WTC11 (cell line): ENCODE data around the gene UQCRC2.

ENCODE experiments used
- ATF1 ChIP-seq: sonication (generic); formaldehyde crosslinking; IDR thresholded peaks from 2 replicates; pipeline ENCODE4 v1.8.1; 2023; ENCODE audit warnings: mild to moderate bottlenecking, moderate library complexity, missing genetic modification reagents
- CTCF ChIP-seq: fragments of 200-600 bp; IDR thresholded peaks from 2 replicates; pipeline ENCODE4 v1.8.0; 2022; ENCODE audit warnings: antibody characterized with exemption
- FOXP1 ChIP-seq: sonication (generic); formaldehyde crosslinking; IDR thresholded peaks from 2 replicates; pipeline ENCODE4 v1.8.0; 2022; ENCODE audit warnings: missing genetic modification reagents, mild to moderate bottlenecking, moderate library complexity, borderline replicate concordance
- JUN ChIP-seq: sonication (generic); formaldehyde crosslinking; IDR thresholded peaks from 2 replicates; pipeline ENCODE4 v1.8.0; 2023; ENCODE audit warnings: mild to moderate bottlenecking, missing genetic modification reagents
- MXD4 ChIP-seq: fragments of 250-450 bp; sonication (Bioruptor Pico); IDR thresholded peaks from 2 replicates; pipeline ENCODE4 v1.8.0; 2021; ENCODE audit warnings: mild to moderate bottlenecking, moderate library complexity, borderline replicate concordance
- SMAD3 ChIP-seq: sonication (generic); formaldehyde crosslinking; IDR thresholded peaks from 2 replicates; pipeline ENCODE4 v1.8.0; 2022; ENCODE audit warnings: missing genetic modification reagents, mild to moderate bottlenecking, borderline replicate concordance
- TEAD1 ChIP-seq: sonication (generic); formaldehyde crosslinking; IDR thresholded peaks from 2 replicates; pipeline ENCODE4 v1.8.0; 2022; ENCODE audit warnings: mild to moderate bottlenecking, missing genetic modification reagents
- TF ChIP-seq, protein P1 (sequence below): sonication (generic); formaldehyde crosslinking; conservative IDR thresholded peaks from 2 replicates; pipeline ENCODE4 v1.8.1; 2023; ENCODE audit warnings: mild to moderate bottlenecking, low read depth, missing genetic modification reagents, moderate library complexity
- TF ChIP-seq, protein P2 (sequence below): sonication (generic); formaldehyde crosslinking; IDR thresholded peaks from 2 replicates; pipeline ENCODE4 v1.8.0; 2022; ENCODE audit warnings: mild to moderate bottlenecking, missing genetic modification reagents
- TF ChIP-seq, protein P3 (sequence below): sonication (generic); formaldehyde crosslinking; IDR thresholded peaks from 2 replicates; pipeline ENCODE4 v1.8.0; 2022; ENCODE audit warnings: mild to moderate bottlenecking, missing genetic modification reagents

DNA sequence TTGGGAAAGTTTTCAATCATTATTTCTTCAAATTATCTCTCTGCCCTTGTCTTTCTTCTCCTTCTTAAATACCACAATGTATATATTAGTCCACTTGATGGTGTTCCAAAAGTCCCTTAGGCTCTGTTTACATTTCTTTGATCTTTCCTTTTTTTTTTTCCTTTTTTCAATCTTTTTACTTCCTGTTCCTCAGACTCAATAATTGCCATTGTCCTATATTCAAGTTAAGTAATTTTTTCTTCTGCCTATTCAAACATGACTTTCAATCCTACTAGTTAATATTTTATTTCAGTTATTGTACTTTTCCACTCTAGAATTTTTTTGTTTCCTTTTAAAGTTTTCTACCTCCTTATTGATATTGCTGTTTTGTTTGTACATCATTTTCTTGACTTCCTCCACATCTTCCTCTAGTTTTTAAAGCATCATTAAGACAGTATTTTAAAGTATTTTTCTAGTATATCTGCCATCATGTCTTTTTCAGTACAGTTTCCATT lies 15.8 kb upstream of the UQCRC2 start:
- TF ChIP-seq FOXP1 (no peak), CTCF (no peak), ATF1 (CRISPR knock-in tag) (no peak), SMAD3 (CRISPR knock-in tag) (no peak), TEAD1 (CRISPR knock-in tag) (no peak), MXD4 (CRISPR knock-in tag) (no peak), JUN (CRISPR knock-in tag) (no peak)
- TF ChIP-seq, protein P1, sequence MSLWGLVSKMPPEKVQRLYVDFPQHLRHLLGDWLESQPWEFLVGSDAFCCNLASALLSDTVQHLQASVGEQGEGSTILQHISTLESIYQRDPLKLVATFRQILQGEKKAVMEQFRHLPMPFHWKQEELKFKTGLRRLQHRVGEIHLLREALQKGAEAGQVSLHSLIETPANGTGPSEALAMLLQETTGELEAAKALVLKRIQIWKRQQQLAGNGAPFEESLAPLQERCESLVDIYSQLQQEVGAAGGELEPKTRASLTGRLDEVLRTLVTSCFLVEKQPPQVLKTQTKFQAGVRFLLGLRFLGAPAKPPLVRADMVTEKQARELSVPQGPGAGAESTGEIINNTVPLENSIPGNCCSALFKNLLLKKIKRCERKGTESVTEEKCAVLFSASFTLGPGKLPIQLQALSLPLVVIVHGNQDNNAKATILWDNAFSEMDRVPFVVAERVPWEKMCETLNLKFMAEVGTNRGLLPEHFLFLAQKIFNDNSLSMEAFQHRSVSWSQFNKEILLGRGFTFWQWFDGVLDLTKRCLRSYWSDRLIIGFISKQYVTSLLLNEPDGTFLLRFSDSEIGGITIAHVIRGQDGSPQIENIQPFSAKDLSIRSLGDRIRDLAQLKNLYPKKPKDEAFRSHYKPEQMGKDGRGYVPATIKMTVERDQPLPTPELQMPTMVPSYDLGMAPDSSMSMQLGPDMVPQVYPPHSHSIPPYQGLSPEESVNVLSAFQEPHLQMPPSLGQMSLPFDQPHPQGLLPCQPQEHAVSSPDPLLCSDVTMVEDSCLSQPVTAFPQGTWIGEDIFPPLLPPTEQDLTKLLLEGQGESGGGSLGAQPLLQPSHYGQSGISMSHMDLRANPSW (CRISPR knock-in tag), result no peak
- TF ChIP-seq, protein P2, sequence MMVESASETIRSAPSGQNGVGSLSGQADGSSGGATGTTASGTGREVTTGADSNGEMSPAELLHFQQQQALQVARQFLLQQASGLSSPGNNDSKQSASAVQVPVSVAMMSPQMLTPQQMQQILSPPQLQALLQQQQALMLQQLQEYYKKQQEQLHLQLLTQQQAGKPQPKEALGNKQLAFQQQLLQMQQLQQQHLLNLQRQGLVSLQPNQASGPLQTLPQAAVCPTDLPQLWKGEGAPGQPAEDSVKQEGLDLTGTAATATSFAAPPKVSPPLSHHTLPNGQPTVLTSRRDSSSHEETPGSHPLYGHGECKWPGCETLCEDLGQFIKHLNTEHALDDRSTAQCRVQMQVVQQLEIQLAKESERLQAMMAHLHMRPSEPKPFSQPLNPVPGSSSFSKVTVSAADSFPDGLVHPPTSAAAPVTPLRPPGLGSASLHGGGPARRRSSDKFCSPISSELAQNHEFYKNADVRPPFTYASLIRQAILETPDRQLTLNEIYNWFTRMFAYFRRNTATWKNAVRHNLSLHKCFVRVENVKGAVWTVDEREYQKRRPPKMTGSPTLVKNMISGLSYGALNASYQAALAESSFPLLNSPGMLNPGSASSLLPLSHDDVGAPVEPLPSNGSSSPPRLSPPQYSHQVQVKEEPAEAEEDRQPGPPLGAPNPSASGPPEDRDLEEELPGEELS (CRISPR knock-in tag), result no peak
- TF ChIP-seq, protein P3, sequence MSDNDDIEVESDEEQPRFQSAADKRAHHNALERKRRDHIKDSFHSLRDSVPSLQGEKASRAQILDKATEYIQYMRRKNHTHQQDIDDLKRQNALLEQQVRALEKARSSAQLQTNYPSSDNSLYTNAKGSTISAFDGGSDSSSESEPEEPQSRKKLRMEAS, result no peak
